Measurements from ENCODE around the gene CORO2B. TPM values are rescaled to one million over a fixed set of nuclear protein-coding genes. Genes with fewer than 3 reads are reported as not detected.

CORO2B gene
- total and polyA plus RNA-seq, 2 of the 4 experiments (the other 2 are of a cell fraction), result 9.3 to 39.3 TPM

DNA sequence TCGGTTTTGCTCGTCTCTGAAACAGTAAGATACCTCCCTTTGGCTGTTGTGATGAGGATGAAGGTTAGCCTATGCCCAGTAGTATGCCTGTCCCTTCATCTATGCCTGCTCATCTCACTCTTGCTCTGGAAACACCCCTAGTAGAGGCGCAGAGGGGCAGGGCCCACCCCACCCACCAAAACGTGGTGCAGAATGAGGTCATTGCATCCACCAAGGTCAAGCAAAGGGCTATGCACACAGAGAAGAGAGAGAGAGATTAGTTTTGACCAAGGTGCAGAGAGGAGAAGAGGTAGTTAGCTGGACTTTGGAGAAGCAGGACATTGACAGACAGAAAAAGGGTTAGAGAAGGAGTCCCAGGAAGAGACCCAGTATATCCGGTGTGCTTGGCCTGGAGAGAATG, 119.9 kb downstream of the CORO2B start:
- Histone ChIP-seq H3K9me3 (ENCODE audit: control insufficient read depth, insufficient read depth, low read length) (no peaks in the 10 kb centered on the region), H3K79me1 (ENCODE audit: low read depth in 1 of 2, low read length in 2 of 2) (no peaks in the 10 kb centered on the region), H2BK15ac (ENCODE audit: low read depth, low read length) (no peak overlapping the region), H3K27me3 (ENCODE audit: control insufficient read depth, insufficient read depth, low read length) (no peaks in the 10 kb centered on the region), H3K4ac (ENCODE audit: low read depth, low read length) (no peak overlapping the region), H3K36me3 (ENCODE audit: control insufficient read depth, insufficient read depth, low read length) (no peaks in the 10 kb centered on the region; the same call in 1 of the 2 replicates), H3K4me1 (ENCODE audit: control insufficient read depth, insufficient read depth, low read length) (peaks cover 5% of the 10 kb centered on the region; the same call in 1 of the 2 replicates), H2AK5ac (ENCODE audit: low read depth, low read length) (peak overlapping the region; percentile 0; the same call in 1 of the 2 replicates), H3K27ac (ENCODE audit: insufficient read depth, low read length) (no peak overlapping the region), H3K23ac (ENCODE audit: low read depth, low read length) (no peak overlapping the region), H3K18ac (ENCODE audit: low read depth, low read length) (no peak overlapping the region), H4K5ac (ENCODE audit: low read depth, low read length) (no peak overlapping the region), H2AFZ (replicated peaks; ENCODE audit: low read length, poor library complexity) (no peak overlapping the region), H3K9ac (ENCODE audit: low read depth, low read length) (no peak overlapping the region), H3K9me1 (ENCODE audit: insufficient read depth, low read length) (peaks cover 14% of the 10 kb centered on the region), H3K14ac (replicated peaks; ENCODE audit: low read depth, low read length) (no peak overlapping the region), H4K91ac (ENCODE audit: insufficient read depth, low read depth, low read length) (no peak overlapping the region), H2AK9ac (replicated peaks; ENCODE audit: low read depth, low read length, poor library complexity) (no peak overlapping the region), H2BK20ac (ENCODE audit: low read depth, low read length) (no peak overlapping the region), H2BK120ac (ENCODE audit: low read depth, low read length) (no peak overlapping the region), H3K56ac (ENCODE audit: extremely low read depth, insufficient read depth, low read length) (no peak overlapping the region), H3K4me3 (ENCODE audit: insufficient read depth, low read depth, low read length) (no peak overlapping the region), H4K20me1 (ENCODE audit: insufficient read depth, low read length) (no peaks in the 10 kb centered on the region), H4K8ac (ENCODE audit: low read depth in 2 of 2, low read length in 2 of 2) (no peak overlapping the region), H3K4me2 (ENCODE audit: low read depth, low read length) (no peak overlapping the region), H2BK5ac (ENCODE audit: low read depth, low read length, poor library complexity, severe bottlenecking) (no peak overlapping the region)
- dilution Hi-C loops (cut with HindIII; ENCODE audit: low sequenced_read_pairs, unreplicated experiment) (no loop called here), in situ Hi-C loops (cut with MboI; ENCODE audit: low sequenced_read_pairs) (no loop called here), intact Hi-C loops (cut with micrococcal nuclease) (no loop called here)
- ChIA-PET POLR2A (ENCODE audit: unreplicated experiment) (no interaction called here), CTCF (interaction anchor here (0.6 to 1.4 kb wide), 3 partner anchors 11 to 185 kb away, joined by 3 to 5 read pairs (median 3); no protein-coding TSS in a partner anchor)
- ATAC-seq (ENCODE audit: low read depth) (no peak), DNase-seq (no peak)
- no TSS peak for BruUV-seq (replicated peaks)
- no peak for TF ChIP-seq BHLHE40 (IDR thresholded peaks at IDR 0.05; ENCODE audit: low read depth, low read length)
- TF ChIP-seq, protein P1, sequence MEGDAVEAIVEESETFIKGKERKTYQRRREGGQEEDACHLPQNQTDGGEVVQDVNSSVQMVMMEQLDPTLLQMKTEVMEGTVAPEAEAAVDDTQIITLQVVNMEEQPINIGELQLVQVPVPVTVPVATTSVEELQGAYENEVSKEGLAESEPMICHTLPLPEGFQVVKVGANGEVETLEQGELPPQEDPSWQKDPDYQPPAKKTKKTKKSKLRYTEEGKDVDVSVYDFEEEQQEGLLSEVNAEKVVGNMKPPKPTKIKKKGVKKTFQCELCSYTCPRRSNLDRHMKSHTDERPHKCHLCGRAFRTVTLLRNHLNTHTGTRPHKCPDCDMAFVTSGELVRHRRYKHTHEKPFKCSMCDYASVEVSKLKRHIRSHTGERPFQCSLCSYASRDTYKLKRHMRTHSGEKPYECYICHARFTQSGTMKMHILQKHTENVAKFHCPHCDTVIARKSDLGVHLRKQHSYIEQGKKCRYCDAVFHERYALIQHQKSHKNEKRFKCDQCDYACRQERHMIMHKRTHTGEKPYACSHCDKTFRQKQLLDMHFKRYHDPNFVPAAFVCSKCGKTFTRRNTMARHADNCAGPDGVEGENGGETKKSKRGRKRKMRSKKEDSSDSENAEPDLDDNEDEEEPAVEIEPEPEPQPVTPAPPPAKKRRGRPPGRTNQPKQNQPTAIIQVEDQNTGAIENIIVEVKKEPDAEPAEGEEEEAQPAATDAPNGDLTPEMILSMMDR (conservative IDR thresholded peaks at IDR 0.05; ENCODE audit: low read depth, low read length), result no peak
- TF ChIP-seq MAZ (IDR thresholded peaks at IDR 0.05; ENCODE audit: borderline replicate concordance, low read depth, low read length), result no peak
- no peak for TF ChIP-seq MXI1 (IDR thresholded peaks at IDR 0.05; ENCODE audit: borderline replicate concordance, low read depth, low read length)
- TF ChIP-seq, protein P2, sequence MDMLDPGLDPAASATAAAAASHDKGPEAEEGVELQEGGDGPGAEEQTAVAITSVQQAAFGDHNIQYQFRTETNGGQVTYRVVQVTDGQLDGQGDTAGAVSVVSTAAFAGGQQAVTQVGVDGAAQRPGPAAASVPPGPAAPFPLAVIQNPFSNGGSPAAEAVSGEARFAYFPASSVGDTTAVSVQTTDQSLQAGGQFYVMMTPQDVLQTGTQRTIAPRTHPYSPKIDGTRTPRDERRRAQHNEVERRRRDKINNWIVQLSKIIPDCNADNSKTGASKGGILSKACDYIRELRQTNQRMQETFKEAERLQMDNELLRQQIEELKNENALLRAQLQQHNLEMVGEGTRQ (IDR thresholded peaks at IDR 0.05; ENCODE audit: low read depth, low read length), result no peak
- TF ChIP-seq POLR2A (IDR thresholded peaks at IDR 0.05; ENCODE audit: low read depth, low read length), result no peak
- TF ChIP-seq MAFK (IDR thresholded peaks at IDR 0.05; ENCODE audit: low read depth, low read length), result no peak
- no peak for TF ChIP-seq NFE2L2 (IDR thresholded peaks at IDR 0.05; ENCODE audit: low read depth, low read length)
- no peak for TF ChIP-seq FOS (IDR thresholded peaks at IDR 0.05; ENCODE audit: low read depth, low read length)
- TF ChIP-seq RAD21 (IDR thresholded peaks at IDR 0.05; ENCODE audit: low read length), result no peak
- no peak for TF ChIP-seq RCOR1 (IDR thresholded peaks at IDR 0.05; ENCODE audit: insufficient replicate concordance, low read length)
- TF ChIP-seq, protein P3, sequence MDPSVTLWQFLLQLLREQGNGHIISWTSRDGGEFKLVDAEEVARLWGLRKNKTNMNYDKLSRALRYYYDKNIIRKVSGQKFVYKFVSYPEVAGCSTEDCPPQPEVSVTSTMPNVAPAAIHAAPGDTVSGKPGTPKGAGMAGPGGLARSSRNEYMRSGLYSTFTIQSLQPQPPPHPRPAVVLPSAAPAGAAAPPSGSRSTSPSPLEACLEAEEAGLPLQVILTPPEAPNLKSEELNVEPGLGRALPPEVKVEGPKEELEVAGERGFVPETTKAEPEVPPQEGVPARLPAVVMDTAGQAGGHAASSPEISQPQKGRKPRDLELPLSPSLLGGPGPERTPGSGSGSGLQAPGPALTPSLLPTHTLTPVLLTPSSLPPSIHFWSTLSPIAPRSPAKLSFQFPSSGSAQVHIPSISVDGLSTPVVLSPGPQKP (IDR thresholded peaks at IDR 0.05; ENCODE audit: borderline replicate concordance, low read depth, low read length), result no peak
- no peak for TF ChIP-seq CHD1 (IDR thresholded peaks at IDR 0.05; ENCODE audit: low read depth, low read length)
- TF ChIP-seq SMC3 (IDR thresholded peaks at IDR 0.05; ENCODE audit: low read depth, low read length), result no peak
- TF ChIP-seq RFX5 (IDR thresholded peaks at IDR 0.05; ENCODE audit: low read depth, low read length), result no peak
- no peak for TF ChIP-seq CEBPB (IDR thresholded peaks at IDR 0.05; ENCODE audit: low read depth, low read length)
- 88% methylated on average over 1 of the region's 5 CpGs; no CpG with 5 or more reads in 1 of the 2 experiments for WGBS, 2 experiments (ENCODE audit: extremely low coverage in 2 of 2, insufficient read length in 1 of 2)
